Omental fat pad (tissue), 4 donors: ENCODE measurements around the gene COG3. TPM values are rescaled to one million over a fixed set of nuclear protein-coding genes. Genes with fewer than 3 reads are reported as not detected.

ENCODE experiments used
- ATAC-seq: fragments of 150-250 bp; one replicate; pipeline ENCODE4 v1.9.1; 2016; ENCODE audit warnings: mild to moderate bottlenecking, moderate library complexity; ENCODE audit not compliant: low FRiP score
- DNase-seq: peaks from one replicate; pipeline ENCODE4 v3.0.0-alpha.2; 2019; ENCODE audit warnings: low spot score
- CTCF ChIP-seq, 3 donors: fragments of 450-650 bp; IDR thresholded peaks; one replicate each; pipeline ENCODE4 v1.5.1; 2016 to 2017; ENCODE audit warnings: antibody characterized with exemption in 3 of 3, mild to moderate bottlenecking in 3 of 3, moderate library complexity in 2 of 3
- total RNA-seq, 4 donors: library from RNA; depleted of rRNA; stranded (reverse); fragments of >200 nt; gene quantifications; one replicate each; pipeline ENCODE4 v1.1.0, GENCODE V29; 2016

Gene COG3
- total RNA-seq, 4 donors from 2014 or later: 23.3 to 34.7 (median 29.8) TPM

GRCh38 chr13:45432737-45433380 is 31.9 kb upstream of the COG3 start:
- ATAC-seq (no peak), DNase-seq (no peak)
- TF ChIP-seq CTCF (IDR thresholded peaks at IDR 0.05): no peak

GRCh38 chr13:45433381-45433790 is 31.4 kb upstream of the COG3 start:
- ATAC-seq (no peak), DNase-seq (no peak)
- no peak for TF ChIP-seq CTCF (IDR thresholded peaks at IDR 0.05)

GRCh38 chr13:45434556-45435371 is 30.0 kb upstream of the COG3 start:
- ATAC-seq (no peak), DNase-seq (no peak)
- no peak for TF ChIP-seq CTCF (IDR thresholded peaks at IDR 0.05)

- no peak for DNase-seq
- no peak for TF ChIP-seq CTCF (IDR thresholded peaks at IDR 0.05)
- ATAC-seq: no peak
These were observed 28.4 kb upstream of the COG3 start for GRCh38 chr13:45436332-45436731.

GRCh38 chr13:45436953-45437352 is 27.8 kb upstream of the COG3 start:
- no peak for TF ChIP-seq CTCF (IDR thresholded peaks at IDR 0.05)
- ATAC-seq (no peak), DNase-seq (no peak)

- no peak for ATAC-seq
- DNase-seq: no peak
- TF ChIP-seq CTCF (IDR thresholded peaks at IDR 0.05): no peak
These were observed 26.8 kb upstream of the COG3 start for GRCh38 chr13:45437947-45438346.

GRCh38 chr13:45439008-45439407 is 25.7 kb upstream of the COG3 start:
- DNase-seq (no peak), ATAC-seq (no peak)
- no peak for TF ChIP-seq CTCF (IDR thresholded peaks at IDR 0.05)
